ENCODE measurements around the gene SETD1A.
"Not testable (repeated sequence)": the region's sequence is repeated elsewhere in the genome, so short reads cannot be mapped to it uniquely, and the experiment has no call there.

The SETD1A gene

GRCh38 chr16:31009894-31010584, 52.5 kb downstream of the SETD1A start:
- ChIA-PET CTCF (no interaction called here), POLR2A (no interaction called here)
- no peak for DNase-seq (ENCODE audit: low read depth, low spot score)
- TF ChIP-seq CTCF (IDR thresholded peaks at IDR 0.05; ENCODE audit: insufficient read depth, low read length, missing control alignments), result no peak
- peak overlapping the region; percentile 57 for H3K4me3 ChIP-seq (ENCODE audit: low read depth, low read length)

GRCh38 chr16:31010585-31011325, 53.2 kb downstream of the SETD1A start, which contains the start of gene STX1B:
STX1B (minus strand) TSS chr16:31010638; CDS start chr16:31010396, 242 bp downstream.
- no peak for DNase-seq (ENCODE audit: low read depth, low spot score)
- H3K4me3 ChIP-seq (ENCODE audit: low read depth, low read length), result peak within 1 kb of the TSS; percentile 57

GRCh38 chr16:31011815-31012214, 54.3 kb downstream of the SETD1A start:
- DNase-seq (ENCODE audit: low read depth, low spot score); H3K4me3 ChIP-seq (ENCODE audit: low read depth, low read length): not testable (repeated sequence)
- POLR2A ChIA-PET, result interaction anchor here (0.8 kb wide), 1 partner anchor 14 kb away, joined by 3 read pairs; no protein-coding TSS in a partner anchor
- CTCF ChIA-PET, result interaction anchor here (1.3 kb wide), 1 partner anchor 9 kb away, joined by 3 read pairs; no protein-coding TSS in a partner anchor

More at GRCh38 chr16:31010585-31011325, 53.2 kb downstream of the SETD1A start, which contains the start of gene STX1B:
- TF ChIP-seq CTCF (IDR thresholded peaks at IDR 0.05; ENCODE audit: insufficient read depth, low read length, missing control alignments), result no peak
- ChIA-PET POLR2A (no interaction called here), CTCF (interaction anchor here (0.8 kb wide), 1 partner anchor 12 kb away, joined by 4 read pairs; no protein-coding TSS in a partner anchor)

GRCh38 chr16:31013292-31013691, 55.7 kb downstream of the SETD1A start:
- POLR2A ChIA-PET; H3K4me3 ChIP-seq (ENCODE audit: low read depth, low read length); DNase-seq (ENCODE audit: low read depth, low spot score): not testable (repeated sequence)
- CTCF ChIA-PET, result interaction anchor here (1.1 to 1.3 kb wide), 2 partner anchors 10 to 11 kb away, joined by 3 read pairs; no protein-coding TSS in a partner anchor

- DNase-seq (ENCODE audit: low read depth, low spot score), result no peak
- ChIA-PET POLR2A (no interaction called here), CTCF (no interaction called here)
- H3K4me3 ChIP-seq (ENCODE audit: low read depth, low read length), result no peak overlapping the region
- no peak for TF ChIP-seq CTCF (IDR thresholded peaks at IDR 0.05; ENCODE audit: insufficient read depth, low read length, missing control alignments)
These were observed 58.5 kb downstream of the SETD1A start for GRCh38 chr16:31016018-31016417.

- H3K4me3 ChIP-seq (ENCODE audit: low read depth, low read length); CTCF ChIA-PET; DNase-seq (ENCODE audit: low read depth, low spot score); POLR2A ChIA-PET: not testable (repeated sequence)
These were observed 60.2 kb downstream of the SETD1A start for GRCh38 chr16:31017756-31018155.

- no peak for DNase-seq (ENCODE audit: low read depth, low spot score)
- ChIA-PET POLR2A (no interaction called here), CTCF (no interaction called here)
- TF ChIP-seq CTCF (IDR thresholded peaks at IDR 0.05; ENCODE audit: insufficient read depth, low read length, missing control alignments), result no peak
- H3K4me3 ChIP-seq (ENCODE audit: low read depth, low read length), result no peak overlapping the region
These were observed 63.0 kb downstream of the SETD1A start for GRCh38 chr16:31020536-31020935.

All from AG04449 (cell line).